Pericardium fibroblast (primary cell): Measurements from ENCODE around the gene LIPN. TPM values are rescaled to one million over a fixed set of nuclear protein-coding genes. Genes with fewer than 3 reads are reported as not detected.

ENCODE experiments used
- total RNA-seq: library from RNA; depleted of rRNA; stranded (reverse); fragments of >200 nt; gene quantifications from 2 replicates; pipeline ENCODE4 v1.2.3, GENCODE V29; 2015

LIPN gene, protein sequence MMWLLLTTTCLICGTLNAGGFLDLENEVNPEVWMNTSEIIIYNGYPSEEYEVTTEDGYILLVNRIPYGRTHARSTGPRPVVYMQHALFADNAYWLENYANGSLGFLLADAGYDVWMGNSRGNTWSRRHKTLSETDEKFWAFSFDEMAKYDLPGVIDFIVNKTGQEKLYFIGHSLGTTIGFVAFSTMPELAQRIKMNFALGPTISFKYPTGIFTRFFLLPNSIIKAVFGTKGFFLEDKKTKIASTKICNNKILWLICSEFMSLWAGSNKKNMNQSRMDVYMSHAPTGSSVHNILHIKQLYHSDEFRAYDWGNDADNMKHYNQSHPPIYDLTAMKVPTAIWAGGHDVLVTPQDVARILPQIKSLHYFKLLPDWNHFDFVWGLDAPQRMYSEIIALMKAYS
- not detected in 2 replicates for total RNA-seq

GRCh38 chr10:88759366-88760101, at the start of gene LIPN:
LIPN (plus strand) TSS chr10:88760020; CDS start chr10:88761406, 1,386 bp downstream.

DNA sequence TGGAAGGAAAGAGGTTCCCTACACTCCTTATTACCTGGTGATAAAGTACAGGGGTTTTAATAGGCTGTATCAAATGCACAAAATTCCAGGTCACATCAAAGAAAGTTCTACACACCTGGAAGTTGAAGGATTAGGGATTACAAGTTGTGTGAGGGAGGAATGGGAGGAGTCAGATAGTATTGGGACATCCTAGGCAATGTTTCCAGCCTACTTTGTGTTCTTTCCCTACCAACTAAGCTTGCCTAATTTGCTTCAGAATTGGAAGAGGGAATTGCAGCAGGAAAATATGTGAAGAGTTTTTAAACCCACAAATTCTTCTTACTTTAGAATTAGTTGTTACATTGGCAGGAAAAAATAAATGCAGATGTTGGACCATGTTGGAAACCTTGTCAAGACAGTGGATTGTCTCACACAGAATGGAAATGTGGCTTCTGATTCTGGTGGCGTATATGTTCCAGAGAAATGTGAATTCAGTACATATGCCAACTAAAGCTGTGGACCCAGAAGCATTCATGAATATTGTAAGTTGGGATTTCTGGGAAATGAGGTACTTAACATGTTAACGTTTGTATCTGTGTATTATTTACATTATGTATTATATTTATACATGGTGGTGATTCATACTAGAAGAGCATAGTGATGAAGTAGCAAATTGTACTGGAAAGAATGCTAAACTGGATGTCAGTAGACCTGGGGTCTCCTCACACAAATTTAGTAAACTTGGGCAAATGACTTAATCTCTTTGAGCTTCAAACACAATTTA, 42.9 kb downstream of the LIPN start, which contains the start of gene LIPM:
LIPM (plus strand) TSS at position 208 of the 763 bp plus-strand sequence; CDS start at position 375, 167 bp downstream.

Other genes with a start within 250 kb of the LIPN start
- gene RNLS, start 176.7 kb upstream of the LIPN start, total RNA-seq = 17.5 and 20.2 TPM in 2 replicates
- gene LIPJ, start 173.3 kb upstream of the LIPN start, total RNA-seq = not detected in 2 replicates
- not detected in 2 replicates for gene LIPF, start 95.6 kb upstream of the LIPN start, total RNA-seq
- not detected in 2 replicates for gene LIPK, start 53.8 kb upstream of the LIPN start, total RNA-seq
- gene LIPM, start 42.7 kb downstream of the LIPN start, total RNA-seq = 0.34 TPM in 1 of 2 replicates, not detected in the other
- not detected in 2 replicates for gene ANKRD22, start 91.8 kb downstream of the LIPN start, total RNA-seq
- gene STAMBPL1, start 120.2 kb downstream of the LIPN start, total RNA-seq = 13.0 and 36.9 TPM in 2 replicates
- 181 and 1,821 TPM in 2 replicates for gene ACTA2, start 192.8 kb downstream of the LIPN start, total RNA-seq
- gene FAS, start 230.8 kb downstream of the LIPN start, total RNA-seq = 32.7 and 36.8 TPM in 2 replicates